Stimulated activated CD8-positive, alpha-beta memory T cell treated with anti-CD3 and anti-CD28 coated beads, Interleukin-12 subunit alpha, Interleukin-12 subunit beta, amount 100 ng/mL, for 1 hour (primary cell): ENCODE results near the gene TCF4.

Experiments used
- DNase-seq: peaks from one replicate; pipeline ENCODE4 v3.0.0-alpha.2; 2020; ENCODE audit warnings: low read depth

TCF4 gene

DNA sequence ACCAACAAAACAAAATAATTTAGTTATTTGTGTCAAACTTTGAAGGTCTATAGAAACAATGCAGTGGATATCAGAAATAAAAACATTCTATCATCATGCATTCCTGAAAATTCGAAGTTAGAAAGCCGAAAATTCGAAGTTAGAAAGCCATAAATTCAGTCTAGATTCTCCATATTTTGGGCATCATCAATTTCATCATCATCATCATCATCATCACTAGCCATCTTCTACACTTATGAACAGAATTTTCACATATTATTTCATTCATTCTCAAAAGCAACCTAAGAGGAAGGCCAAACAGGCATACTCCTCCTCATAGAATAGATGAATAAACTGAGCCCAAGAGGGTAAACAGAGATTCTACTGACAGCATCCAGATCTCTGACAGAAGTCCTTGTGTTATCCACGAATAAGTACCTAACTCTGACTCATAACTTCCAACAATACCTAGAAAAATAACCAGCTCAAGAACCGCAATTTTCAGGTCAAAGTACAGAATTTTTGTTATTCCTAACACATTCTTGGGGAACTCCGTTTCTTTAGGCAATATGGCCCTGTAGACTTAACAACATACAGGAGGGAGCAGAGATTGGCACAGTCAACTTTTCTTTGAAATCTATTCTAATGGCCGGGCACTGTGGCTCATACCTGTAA, 84.7 kb downstream of the TCF4 start:
- DNase-seq: no peak

DNA sequence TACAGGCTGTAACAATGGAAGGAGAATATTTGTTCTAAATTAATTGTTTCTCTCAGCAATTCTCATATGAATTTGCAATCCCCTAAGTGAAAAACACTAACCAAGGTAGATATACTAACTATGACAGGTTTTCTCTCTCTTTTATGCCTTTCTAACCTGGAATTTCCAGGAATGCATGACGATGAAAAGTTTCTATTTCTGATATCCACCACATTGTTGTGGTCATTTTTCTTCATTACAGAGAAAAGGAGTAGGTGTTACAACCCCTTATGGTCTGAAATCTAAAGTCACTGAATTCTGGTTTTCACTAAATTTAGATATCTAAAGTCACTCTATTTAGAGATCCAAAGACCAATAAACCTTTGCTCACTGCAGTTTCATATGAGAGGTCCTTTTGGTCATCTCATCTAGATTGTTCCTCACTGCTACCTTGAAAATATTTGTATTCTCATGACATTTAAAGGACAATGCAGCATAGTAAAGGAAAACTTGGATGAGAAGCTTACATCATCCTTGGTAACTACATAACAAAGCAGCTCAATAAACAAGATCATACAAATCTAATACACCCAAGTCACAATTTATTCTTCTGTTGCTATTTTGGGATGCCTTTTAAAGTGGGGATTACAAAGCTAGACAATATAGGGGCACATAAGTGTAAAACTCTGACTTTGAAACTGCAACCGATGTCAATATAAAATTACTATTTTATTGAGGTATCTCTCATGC, 85.8 kb downstream of the TCF4 start:
- DNase-seq: no peak

DNA sequence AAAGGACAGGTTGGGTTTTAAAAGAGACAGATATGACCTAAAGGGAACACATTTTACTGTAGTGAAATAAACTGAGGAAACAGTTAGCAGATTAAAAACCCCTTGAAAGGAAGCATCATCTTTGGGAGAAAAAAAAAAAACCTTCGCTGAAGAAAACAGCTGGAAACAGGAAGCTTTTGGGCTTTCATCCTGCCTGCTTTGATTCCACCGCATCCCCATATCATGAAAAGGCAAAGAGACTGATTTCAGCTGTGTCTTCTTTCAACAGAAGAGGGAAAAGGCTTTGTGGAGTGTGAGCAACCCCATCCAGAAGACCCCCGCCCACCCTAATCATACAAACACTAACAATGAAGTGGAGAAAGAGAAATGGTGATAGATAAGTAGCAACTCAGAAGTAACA, 86.4 kb downstream of the TCF4 start:
- DNase-seq: no peak

DNA sequence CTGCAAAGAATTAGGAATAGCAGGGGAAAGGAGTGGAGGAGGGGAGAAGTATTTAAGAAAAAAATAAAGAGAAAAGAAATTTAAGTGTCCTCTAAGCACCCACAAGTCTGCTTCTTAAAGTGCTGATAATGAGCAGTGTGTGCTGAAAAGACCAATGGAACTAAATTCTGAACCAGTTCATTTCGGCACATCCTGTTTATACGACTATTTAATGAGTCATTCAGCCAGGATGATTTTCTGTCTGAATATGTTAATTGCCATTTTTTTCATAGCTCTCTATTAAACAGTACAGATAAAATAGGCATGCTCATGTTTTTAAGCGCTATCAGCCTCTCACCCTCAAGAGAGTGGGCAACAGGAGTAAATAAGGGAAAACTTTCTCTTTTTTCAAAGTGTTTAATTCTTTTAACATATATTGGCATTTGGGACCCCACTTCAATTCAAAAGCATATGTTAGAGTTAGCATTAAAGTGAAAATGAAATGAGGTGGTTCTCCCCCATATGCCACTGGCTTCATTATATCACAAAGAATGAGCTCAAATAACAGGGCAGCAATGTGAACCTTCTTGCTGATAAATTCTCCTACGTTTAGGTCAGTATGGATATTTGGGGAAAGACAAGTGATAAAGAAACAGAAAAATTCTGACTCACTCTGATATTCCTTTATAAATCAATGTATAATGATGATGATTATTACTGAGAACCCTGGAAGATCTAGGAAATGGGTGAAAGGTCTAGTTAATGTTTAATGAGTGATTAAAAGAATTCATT, 87.5 kb downstream of the TCF4 start:
- DNase-seq: no peak

DNA sequence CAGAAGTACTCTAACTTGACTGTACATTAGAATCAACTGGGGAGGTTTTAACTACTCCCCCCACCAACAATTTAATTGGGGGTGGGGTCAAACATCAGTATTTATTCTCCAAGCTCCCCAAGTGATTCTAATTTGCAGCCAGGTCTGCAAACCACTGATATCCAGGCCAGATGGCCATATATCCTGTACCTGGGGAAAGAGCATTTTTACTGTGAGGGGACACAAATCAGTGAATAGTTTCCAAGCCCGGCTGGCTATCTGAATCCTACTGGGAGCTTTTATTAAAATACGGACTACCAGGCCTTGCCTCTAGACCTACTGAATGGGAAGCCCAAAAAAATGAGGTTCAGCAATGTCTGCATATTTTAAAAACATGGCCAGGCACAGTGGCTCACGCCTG, 88.5 kb downstream of the TCF4 start:
- no peak for DNase-seq

DNA sequence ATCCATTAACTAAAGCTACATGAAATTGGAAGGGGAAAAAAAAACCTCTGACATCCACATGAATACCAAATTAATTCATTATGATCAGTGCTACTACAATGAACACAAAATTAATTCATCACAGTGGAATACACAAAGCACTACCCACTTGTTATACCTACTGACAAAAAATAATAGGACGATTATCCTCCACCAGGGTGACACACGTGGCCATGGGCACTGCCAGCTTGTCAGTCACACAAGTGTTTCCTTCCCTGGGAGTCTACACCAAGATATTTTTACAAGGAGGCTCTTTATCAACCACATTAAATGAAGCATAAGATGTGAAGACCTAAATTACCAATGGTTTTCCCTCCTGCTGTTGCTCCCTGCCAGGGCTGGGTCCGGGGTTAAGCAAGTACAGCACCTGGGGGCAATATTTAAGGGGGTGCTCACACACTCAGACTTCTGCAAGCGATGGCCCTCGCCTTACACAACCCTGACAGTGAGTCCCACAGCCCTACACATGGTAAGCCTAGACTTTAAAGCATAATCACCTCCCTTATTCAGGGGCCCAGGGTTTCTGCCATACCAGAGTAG, 90.1 kb downstream of the TCF4 start:
- no peak for DNase-seq

DNA sequence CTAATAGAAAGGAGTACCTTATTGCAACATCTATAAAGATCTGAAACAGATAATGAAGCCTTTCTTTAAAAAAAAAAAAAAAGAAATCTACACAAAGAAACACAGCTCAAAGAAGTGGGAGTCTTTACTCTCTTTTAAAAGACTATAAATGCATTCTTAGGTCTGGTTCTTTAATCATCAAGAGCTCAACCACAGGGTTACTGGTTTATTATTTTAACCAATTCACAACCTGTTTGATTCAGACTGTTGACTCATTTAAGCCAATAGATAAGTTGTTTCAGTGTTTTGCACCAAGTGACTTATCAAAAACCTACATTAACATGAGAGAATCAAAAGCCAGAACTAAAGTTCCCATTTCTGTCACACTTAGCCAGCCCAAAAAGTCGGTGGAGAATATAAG, 93.1 kb downstream of the TCF4 start:
- DNase-seq: no peak

DNA sequence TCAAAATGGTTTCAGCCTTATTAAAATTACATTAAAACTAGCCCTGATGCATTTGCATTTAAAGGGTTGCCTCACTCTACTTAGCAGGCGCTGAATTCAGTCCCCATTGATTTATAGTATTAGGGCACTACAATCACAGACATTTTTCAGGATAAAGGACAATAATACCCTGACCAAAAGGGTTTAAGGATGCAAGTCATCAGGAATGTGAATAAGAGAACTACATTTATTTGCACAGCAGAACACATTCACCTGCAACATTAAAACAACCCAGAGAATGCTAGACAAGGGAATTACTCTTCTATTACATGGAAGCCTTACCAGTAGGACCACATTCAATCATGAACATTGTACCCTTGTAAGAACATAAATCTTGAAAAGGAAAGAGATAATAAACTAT, 93.6 kb downstream of the TCF4 start:
- no peak for DNase-seq

DNA sequence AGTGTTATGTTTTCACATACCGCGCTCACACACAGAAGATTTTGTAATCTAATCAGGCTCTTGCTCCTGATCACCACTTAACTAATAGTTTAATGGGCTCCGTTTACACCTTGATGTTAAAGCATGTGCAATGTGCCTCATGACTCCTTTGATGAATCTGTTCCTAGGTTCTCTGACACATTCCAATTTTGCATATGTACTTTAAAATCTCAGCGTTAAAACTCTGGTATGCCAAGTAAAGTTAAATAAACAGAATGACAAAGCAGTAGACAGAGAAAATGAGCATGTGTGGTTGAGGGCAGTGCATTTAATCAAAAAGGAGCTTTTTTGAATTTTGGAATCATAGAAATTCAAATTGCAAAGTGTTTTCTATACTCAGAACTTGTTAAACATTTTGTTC, 96.4 kb downstream of the TCF4 start:
- no peak for DNase-seq

DNA sequence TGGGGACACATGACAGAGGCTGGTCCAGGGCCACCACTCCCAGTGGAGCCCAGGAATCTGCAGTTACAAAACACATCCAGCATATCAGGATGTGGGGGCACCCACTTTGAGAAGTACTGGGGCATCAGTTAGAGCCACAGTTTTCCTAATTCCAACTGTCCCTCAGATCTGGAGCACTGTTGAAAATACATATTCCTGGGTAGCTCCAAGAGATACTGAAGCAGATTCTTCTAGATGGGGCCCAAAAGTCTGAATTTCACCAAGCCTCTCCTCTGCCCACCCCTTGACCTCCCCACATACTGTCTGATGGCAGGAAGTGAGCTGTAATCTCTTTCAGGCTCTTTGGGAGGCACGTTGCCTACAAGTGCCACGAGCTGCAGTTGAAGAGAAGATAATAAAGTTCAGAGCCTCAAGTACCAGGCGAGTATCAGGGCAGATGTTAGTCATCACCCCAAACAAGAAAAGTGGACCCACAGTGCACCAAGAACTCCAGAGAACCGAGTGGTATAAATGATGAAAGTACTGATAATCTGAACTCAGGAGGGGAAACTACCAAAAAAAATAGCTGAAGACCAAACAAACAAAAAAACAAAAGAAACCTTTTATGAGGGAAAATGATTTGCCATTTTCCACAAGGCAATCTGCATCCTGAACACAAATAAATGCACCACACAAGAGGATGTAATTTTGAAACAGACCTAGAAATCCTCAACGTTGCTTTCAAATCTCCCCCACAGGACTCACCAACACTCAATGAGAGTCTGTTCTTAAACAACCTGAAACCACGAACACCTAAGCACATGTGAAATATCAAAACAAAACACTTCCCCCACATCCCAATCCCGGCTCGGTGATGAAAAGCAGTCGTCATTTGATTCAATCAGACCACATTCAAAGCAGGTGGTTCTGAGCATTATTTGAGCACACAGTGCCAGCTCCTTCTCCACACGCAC, 98.7 kb downstream of the TCF4 start:
- DNase-seq: no peak

DNA sequence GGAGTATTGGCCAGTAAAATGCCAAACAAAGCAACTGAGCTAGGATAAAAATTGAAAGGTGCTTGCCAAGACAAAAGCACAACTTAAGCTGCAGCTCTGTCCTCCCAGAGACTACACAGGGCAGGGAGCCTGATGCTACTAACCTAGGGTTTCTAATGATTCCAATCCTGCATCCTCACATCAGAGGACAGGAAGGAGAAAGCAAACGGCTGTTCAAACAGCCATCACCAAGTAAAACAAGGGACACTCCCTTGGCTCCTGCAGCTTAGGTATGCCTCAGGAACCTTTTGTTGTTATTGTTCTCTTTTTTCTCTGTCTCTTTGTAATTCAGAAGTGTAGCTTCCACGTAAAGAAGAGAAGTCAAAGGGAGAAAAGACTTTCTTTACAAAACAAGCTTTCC, 99.5 kb downstream of the TCF4 start:
- DNase-seq: no peak

DNA sequence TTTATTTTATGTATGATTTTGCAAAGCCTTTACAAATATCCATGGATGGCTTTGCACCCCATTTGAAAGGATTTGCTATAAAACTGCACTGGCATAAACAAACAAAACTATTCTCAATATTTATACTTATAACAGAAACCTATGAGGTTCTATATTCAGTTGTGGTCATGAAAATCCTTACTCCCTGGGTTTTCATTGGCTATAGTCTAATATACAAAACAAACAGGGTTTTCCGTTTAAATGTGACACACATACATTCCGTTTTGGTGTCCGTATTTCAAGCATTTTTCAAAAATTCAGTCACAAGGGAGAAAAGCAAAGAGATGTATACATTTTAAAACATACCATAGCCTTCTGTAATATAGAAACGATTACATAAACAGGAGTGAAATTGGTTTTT, 100.0 kb downstream of the TCF4 start:
- no peak for DNase-seq

DNA sequence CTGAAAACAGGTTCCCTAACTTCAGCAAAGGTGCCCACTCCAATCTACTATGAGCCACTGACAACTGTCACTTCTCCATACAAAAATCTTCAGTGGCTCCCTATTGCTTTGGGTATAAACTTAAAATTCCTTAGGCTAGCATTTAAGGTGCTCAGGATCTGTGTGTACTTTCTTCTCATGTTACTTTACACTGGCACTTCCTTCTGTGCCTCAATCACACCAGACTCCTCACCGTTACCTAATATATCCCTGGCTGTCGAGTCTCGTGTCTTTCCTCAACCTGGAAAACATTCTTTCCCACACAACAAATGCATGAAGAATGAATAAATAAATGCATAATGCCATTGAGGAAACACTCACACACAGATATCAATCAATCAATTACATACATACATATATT, 101.1 kb downstream of the TCF4 start:
- DNase-seq: no peak

DNA sequence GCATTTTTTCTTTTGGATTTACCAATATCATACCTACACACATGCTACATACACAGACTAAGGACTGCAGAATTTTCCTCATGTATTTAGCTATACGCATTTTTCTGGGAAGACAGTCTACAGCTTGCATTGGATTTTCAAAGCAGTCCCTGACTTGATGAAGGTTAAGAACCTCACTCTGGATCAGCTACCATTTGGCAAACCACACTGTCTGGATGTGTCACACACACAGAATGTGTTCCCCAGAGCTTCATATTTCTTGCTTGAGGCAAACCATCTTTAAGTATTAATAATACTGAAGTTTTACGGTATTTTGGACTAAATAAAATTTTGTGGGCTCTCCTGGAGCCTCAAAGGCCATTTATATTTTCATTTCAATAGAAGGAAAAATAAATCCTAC, 102.3 kb downstream of the TCF4 start:
- DNase-seq: no peak

DNA sequence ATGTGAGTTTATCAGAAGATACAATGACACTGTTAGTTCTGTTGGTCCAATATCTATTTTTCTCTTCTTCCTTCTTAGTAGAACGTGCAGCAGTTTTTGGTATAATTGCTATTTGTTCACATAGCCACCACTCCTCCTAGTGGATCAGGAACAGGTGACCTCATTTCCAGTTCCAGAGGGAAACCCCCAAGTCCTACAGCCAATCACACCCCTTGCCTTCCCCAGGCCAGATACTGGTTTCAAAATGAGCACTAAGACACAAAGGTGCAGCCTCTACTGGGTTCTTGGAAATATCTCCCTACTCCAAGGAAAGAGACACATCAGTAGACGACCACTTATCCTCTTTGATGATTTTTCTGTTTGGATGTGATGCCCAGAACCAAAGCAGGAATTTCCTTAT, 103.2 kb downstream of the TCF4 start:
- DNase-seq: no peak

DNA sequence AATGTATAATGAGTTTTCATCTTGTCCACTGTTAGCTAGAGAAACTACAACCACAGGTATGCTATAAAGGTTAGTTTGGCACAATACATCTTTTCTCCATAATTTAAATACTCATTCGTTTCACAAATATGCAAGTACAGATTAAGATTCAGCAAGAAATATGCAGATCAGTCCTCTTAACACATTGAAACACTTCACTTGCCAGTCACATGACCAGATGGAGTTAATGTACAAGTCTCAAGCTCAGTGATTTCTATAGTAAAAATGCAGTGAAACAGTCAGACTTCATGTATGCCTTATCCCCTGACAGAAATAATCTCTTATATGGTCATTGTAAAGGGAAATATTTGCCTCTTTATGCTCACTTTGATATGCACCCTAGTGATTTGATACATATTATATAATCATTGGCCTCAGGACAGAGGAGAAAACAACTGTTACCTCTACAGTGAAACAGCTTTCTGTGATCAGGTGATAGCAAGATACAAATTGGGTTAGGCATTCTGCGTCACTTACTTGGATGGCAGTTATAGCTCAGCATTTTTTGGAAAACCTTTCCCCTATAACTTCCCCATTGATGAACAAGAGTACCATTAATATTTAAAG, 104.6 kb downstream of the TCF4 start:
- DNase-seq: no peak

DNA sequence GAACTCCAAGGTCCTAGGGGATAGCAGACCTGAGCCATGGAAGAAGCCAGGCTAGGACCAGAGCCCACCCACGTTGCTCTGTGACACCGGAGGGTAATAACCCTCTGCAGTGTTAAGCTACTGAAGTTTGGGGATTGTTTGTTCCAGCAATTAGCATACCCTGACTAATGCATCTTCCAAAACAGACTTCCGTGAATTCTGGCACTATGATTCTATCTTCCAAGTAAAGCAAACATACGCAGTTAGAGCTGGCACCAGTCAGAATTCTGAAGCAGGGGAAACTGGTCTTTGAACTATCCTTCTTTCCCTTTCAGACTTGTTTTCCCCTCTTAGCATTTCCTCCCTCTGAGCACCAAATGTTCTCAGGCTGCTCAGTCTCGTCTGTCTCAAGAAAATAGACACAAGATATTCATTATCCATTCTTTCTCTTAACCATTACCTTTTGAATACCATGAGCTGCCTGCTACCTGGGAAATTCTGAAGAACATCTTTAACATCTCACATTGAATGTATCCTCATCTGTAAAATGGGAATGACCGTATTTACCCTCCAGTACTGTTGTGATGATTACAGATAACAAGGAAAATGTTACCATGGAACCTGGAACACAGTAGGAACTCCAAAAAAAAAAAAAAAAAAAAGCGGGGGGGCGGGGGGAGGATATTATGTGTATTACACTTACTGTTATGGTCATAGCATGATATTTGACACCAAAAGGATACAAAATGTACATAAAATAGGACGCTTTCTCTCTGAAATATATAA, 108.2 kb downstream of the TCF4 start:
- DNase-seq: no peak

DNA sequence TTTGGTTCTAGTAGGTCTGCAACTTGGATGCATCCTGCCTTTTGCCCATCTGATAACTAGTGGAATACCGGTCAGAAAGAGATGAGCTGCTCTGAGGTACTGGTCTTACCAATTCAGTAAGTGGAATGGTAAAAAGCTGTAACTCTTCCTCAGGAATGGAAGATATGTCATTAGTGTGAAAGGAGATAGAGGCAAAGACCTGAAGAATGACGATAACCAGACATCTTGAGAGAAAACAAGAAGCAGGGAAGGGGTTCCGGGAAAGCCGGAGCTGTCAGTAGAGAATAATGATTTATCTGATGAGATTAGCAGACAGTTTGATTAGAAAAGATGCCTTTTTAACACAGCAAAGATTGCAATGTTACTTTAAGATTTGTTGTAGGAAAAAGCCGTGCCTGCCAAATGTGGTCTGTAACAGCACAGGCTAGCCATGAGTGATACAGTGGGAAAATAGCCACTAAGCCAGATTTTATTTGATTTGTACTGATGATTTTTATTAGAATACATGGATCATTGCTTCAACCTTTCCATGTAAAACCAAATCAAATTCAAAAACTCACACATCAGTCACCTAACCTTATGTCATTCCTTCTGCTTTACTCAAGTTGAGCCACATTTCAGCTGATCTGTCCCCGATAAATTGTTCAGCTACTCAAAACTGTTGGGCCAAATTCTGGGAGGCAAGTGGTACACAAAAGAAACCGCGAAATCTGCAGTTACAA, 110.0 kb downstream of the TCF4 start:
- DNase-seq: no peak

DNA sequence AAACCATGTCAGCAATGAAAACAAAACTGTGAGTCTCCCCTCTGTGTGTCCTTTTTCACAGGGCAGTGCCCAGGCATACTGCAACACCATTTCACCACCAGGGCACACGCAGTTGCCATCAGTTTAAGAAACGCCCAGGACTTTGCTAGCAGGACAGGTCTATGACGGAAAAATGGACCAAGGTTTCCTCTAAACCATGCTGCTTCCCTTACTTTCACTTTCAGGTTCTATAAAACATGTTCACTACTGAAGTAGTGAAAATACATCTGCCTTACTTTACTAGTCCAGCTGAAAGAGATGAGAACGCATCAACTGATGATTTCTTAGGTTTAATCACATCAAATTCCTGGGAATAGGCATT, 110.5 kb downstream of the TCF4 start:
- DNase-seq: no peak

DNA sequence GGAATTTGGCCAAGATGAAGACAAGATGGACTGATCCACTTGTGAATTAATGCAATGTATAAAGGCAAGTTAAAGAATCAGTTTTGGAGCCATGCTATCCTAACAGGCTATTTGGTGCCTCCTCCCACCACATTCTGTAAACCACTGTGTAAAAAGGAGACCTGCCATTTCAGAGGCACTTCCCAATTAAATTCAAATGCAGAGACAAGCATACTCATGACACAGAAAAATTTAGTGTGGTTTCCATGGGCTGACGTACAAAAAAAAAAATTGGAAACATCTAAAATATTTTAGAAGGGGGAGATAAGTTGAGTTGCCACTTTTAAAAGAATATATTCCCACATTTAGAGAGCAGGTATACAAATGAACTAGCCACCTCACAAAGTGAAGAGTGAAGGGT, 112.1 kb downstream of the TCF4 start:
- DNase-seq: no peak
